Tibial nerve (tissue), 4 donors: ENCODE measurements around the gene HEG1. TPM values are rescaled to one million over a fixed set of nuclear protein-coding genes. Genes with fewer than 3 reads are reported as not detected.

ENCODE experiments used
- DNase-seq, 2 donors: peaks; one replicate each; pipeline ENCODE4 v3.0.0-alpha.2; 2019; ENCODE audit warnings: low spot score in 2 of 2
- H3K27ac ChIP-seq, 4 donors: fragments of 200-600 bp; sonication (generic) in 3 of 4; one replicate each; pipeline ENCODE4 v1.5.1; 2017 to 2019; ENCODE audit warnings: mild to moderate bottlenecking in 1 of 4
- H3K27me3 ChIP-seq, 2 donors: fragments of 200-600 bp; sonication (generic) in 1 of 2; one replicate each; pipeline versions ENCODE4 v1.5.1 to v1.6.0; 2017 to 2019
- H3K36me3 ChIP-seq, 3 donors: fragments of 200-600 bp; sonication (generic); one replicate each; pipeline ENCODE4 v1.5.1; 2018 to 2019
- H3K4me1 ChIP-seq, 4 donors: fragments of 200-600 bp; sonication (generic) in 3 of 4; one replicate each; pipeline ENCODE4 v1.5.1; 2017 to 2019
- H3K4me3 ChIP-seq, 4 donors: fragments of 200-600 bp; sonication (generic) in 3 of 4; one replicate each; pipeline ENCODE4 v1.5.1; 2017 to 2019; ENCODE audit warnings: mild to moderate bottlenecking in 1 of 4, moderate library complexity in 1 of 4
- H3K9me3 ChIP-seq, 4 donors: fragments of 200-600 bp; sonication (generic) in 3 of 4; one replicate each; pipeline ENCODE4 v1.5.1; 2017 to 2019
- CTCF ChIP-seq, 5 experiments: fragments of 200-600 bp in 3 of 5; fragments of 450-650 bp in 2 of 5; sonication (generic) in 3 of 5; IDR thresholded peaks; one replicate each; pipeline ENCODE4 v1.5.1; 2016 to 2019; ENCODE audit warnings: antibody characterized with exemption in 5 of 5, mild to moderate bottlenecking in 3 of 5, moderate library complexity in 2 of 5
- EP300 ChIP-seq, 2 donors: sonication (generic); formaldehyde crosslinking; IDR thresholded peaks; one replicate each; pipeline ENCODE4 v1.6.1; 2017; ENCODE audit warnings: antibody characterized with exemption in 2 of 2, mild to moderate bottlenecking in 1 of 2
- POLR2A ChIP-seq, 2 donors: fragments of 450-650 bp; IDR thresholded peaks; one replicate each; pipeline ENCODE4 v1.6.1; 2017; ENCODE audit warnings: antibody characterized with exemption in 2 of 2, mild to moderate bottlenecking in 2 of 2, moderate library complexity in 2 of 2
- WGBS, 2 donors: methylation state at CpG; one replicate each; pipeline ENCODE4 v1.1.5; 2018; 5-methylcytosine and 5-hydroxymethylcytosine counted together
- total RNA-seq, 4 donors: library from RNA; depleted of rRNA; stranded (reverse); fragments of >200 nt; gene quantifications; one replicate each; pipeline ENCODE4 v1.1.0, GENCODE V29; 2016

The HEG1 gene
- total RNA-seq, 4 donors from 2014 or later, result 26.8 to 59.1 (median 42.5) TPM

GRCh38 chr3:124985349-124985748, 70.4 kb downstream of the HEG1 start:
- TF ChIP-seq POLR2A (IDR thresholded peaks at IDR 0.05) (no peak), EP300 (IDR thresholded peaks at IDR 0.05) (peak; percentile 26 to 66)
- no peaks in the 10 kb centered on the region for H3K9me3 ChIP-seq
- 66 to 77% methylated on average over 4 of the region's 4 CpGs for WGBS, 2 donors
- DNase-seq, result peak in 1 of 2 donors; percentile 43
- peaks cover 0 to 22% (median 4%) of the 10 kb centered on the region in 4 donors for H3K4me1 ChIP-seq
- peaks cover 0 to 43% (median 0%) of the 10 kb centered on the region in 3 donors for H3K36me3 ChIP-seq
- H3K27ac ChIP-seq, result peak overlapping the region in 3 of 4 donors; percentile 52 to 77 (median 76)
- no peaks in the 10 kb centered on the region for H3K27me3 ChIP-seq
- H3K4me3 ChIP-seq, result no peak overlapping the region

GRCh38 chr3:124984754-124985153, 71.0 kb downstream of the HEG1 start:
- DNase-seq, result no peak
- Histone ChIP-seq H3K9me3 (no peaks in the 10 kb centered on the region), H3K4me1 (peaks cover 0 to 22% (median 4%) of the 10 kb centered on the region in 4 donors), H3K36me3 (peaks cover 0 to 37% (median 0%) of the 10 kb centered on the region in 3 donors), H3K27ac (peak overlapping the region in 2 of 4 donors; percentile 76 to 77), H3K4me3 (no peak overlapping the region), H3K27me3 (no peaks in the 10 kb centered on the region)
- 91 to 94% methylated on average over 3 of the region's 3 CpGs for WGBS, 2 donors
- TF ChIP-seq CTCF (IDR thresholded peaks at IDR 0.05) (no peak), POLR2A (IDR thresholded peaks at IDR 0.05) (no peak), EP300 (IDR thresholded peaks at IDR 0.05) (no peak)

GRCh38 chr3:124982855-124983254, 72.9 kb downstream of the HEG1 start:
- no peak overlapping the region for H3K27ac ChIP-seq
- TF ChIP-seq EP300 (IDR thresholded peaks at IDR 0.05), result no peak
- TF ChIP-seq CTCF (IDR thresholded peaks at IDR 0.05), result no peak
- TF ChIP-seq POLR2A (IDR thresholded peaks at IDR 0.05), result no peak

GRCh38 chr3:124981472-124981871, 74.3 kb downstream of the HEG1 start:
- 71 to 73% methylated on average over 5 of the region's 5 CpGs for WGBS, 2 donors
- H3K36me3 ChIP-seq, result peaks cover 0 to 36% (median 0%) of the 10 kb centered on the region in 3 donors
- H3K27me3 ChIP-seq, result no peaks in the 10 kb centered on the region
- no peak overlapping the region for H3K4me3 ChIP-seq
- H3K4me1 ChIP-seq, result peaks cover 0 to 20% (median 4%) of the 10 kb centered on the region in 4 donors
- H3K9me3 ChIP-seq, result no peaks in the 10 kb centered on the region
- no peak overlapping the region for H3K27ac ChIP-seq
- TF ChIP-seq CTCF (IDR thresholded peaks at IDR 0.05) (no peak), POLR2A (IDR thresholded peaks at IDR 0.05) (no peak), EP300 (IDR thresholded peaks at IDR 0.05) (no peak)
- no peak for DNase-seq

More at GRCh38 chr3:124982855-124983254, 72.9 kb downstream of the HEG1 start:
- 87 to 93% methylated on average over 2 of the region's 2 CpGs for whole genome bisulfite sequencing, 2 donors
- peaks cover 0 to 22% (median 0%) of the 10 kb centered on the region in 3 donors for H3K36me3 ChIP-seq
- no peaks in the 10 kb centered on the region for H3K9me3 ChIP-seq
- H3K4me1 ChIP-seq, result peaks cover 0 to 22% (median 4%) of the 10 kb centered on the region in 4 donors
- no peak overlapping the region for H3K4me3 ChIP-seq
- no peaks in the 10 kb centered on the region for H3K27me3 ChIP-seq
- no peak for DNase-seq

- H3K36me3 ChIP-seq, result peaks cover 0 to 48% (median 0%) of the 10 kb centered on the region in 3 donors
- 95 to 96% methylated on average over 7 of the region's 7 CpGs for WGBS, 2 donors
- no peak for DNase-seq
- no peak overlapping the region for H3K27ac ChIP-seq
- H3K27me3 ChIP-seq, result no peaks in the 10 kb centered on the region
- H3K4me1 ChIP-seq, result no peaks in the 10 kb centered on the region
- TF ChIP-seq EP300 (IDR thresholded peaks at IDR 0.05) (no peak), CTCF (IDR thresholded peaks at IDR 0.05) (no peak), POLR2A (IDR thresholded peaks at IDR 0.05) (no peak)
- H3K9me3 ChIP-seq, result no peaks in the 10 kb centered on the region
- H3K4me3 ChIP-seq, result no peak overlapping the region
Observed at GRCh38 chr3:124978627-124979026, 77.2 kb downstream of the HEG1 start.
